Measurements from ENCODE around the gene RIPPLY3.
"Not testable (repeated sequence)": the region's sequence is repeated elsewhere in the genome, so short reads cannot be mapped to it uniquely, and the experiment has no call there.

RIPPLY3 gene

GRCh38 chr21:36981049-36981391 is 25.5 kb upstream of the RIPPLY3 start:
- DNase-seq (ENCODE audit: low read depth), result no peak

- DNase-seq (ENCODE audit: low read depth), result no peak
These were observed 24.4 kb upstream of the RIPPLY3 start for GRCh38 chr21:36981977-36982700.

GRCh38 chr21:36985751-36986594 is 20.5 kb upstream of the RIPPLY3 start:
- DNase-seq (ENCODE audit: low read depth), result no peak

GRCh38 chr21:36987845-36988244 is 18.7 kb upstream of the RIPPLY3 start:
- no peak for DNase-seq (ENCODE audit: low read depth)

- DNase-seq (ENCODE audit: low read depth), result no peak
These were observed 18.0 kb upstream of the RIPPLY3 start for GRCh38 chr21:36988536-36988935.

- not testable (repeated sequence) for DNase-seq (ENCODE audit: low read depth)
These were observed 17.3 kb upstream of the RIPPLY3 start for GRCh38 chr21:36989199-36989698.

- DNase-seq (ENCODE audit: low read depth), result peak; percentile 40
These were observed 16.6 kb upstream of the RIPPLY3 start for GRCh38 chr21:36989699-36990507.

- DNase-seq (ENCODE audit: low read depth), result no peak
These were observed 15.8 kb upstream of the RIPPLY3 start for GRCh38 chr21:36990508-36991205.

GRCh38 chr21:36992671-36993070 is 13.8 kb upstream of the RIPPLY3 start:
- no peak for DNase-seq (ENCODE audit: low read depth)

GRCh38 chr21:36994501-36995158 is 11.9 kb upstream of the RIPPLY3 start:
- DNase-seq (ENCODE audit: low read depth), result no peak

- DNase-seq (ENCODE audit: low read depth), result not testable (repeated sequence)
These were observed 11.2 kb upstream of the RIPPLY3 start for GRCh38 chr21:36995285-36995684.

GRCh38 chr21:36999131-36999898 is 7.2 kb upstream of the RIPPLY3 start:
- no peak for DNase-seq (ENCODE audit: low read depth)

- DNase-seq (ENCODE audit: low read depth), result no peak
These were observed 6.1 kb upstream of the RIPPLY3 start for GRCh38 chr21:37000381-37000780.

GRCh38 chr21:37001441-37001840 is 5.1 kb upstream of the RIPPLY3 start:
- no peak for DNase-seq (ENCODE audit: low read depth)

GRCh38 chr21:37002851-37003250 is 3.7 kb upstream of the RIPPLY3 start:
- DNase-seq (ENCODE audit: low read depth), result not testable (repeated sequence)

GRCh38 chr21:37003917-37004316 is 2.6 kb upstream of the RIPPLY3 start:
- not testable (repeated sequence) for DNase-seq (ENCODE audit: low read depth)

GRCh38 chr21:37005548-37006485 is 685 bp upstream of the RIPPLY3 start:
- no peak for DNase-seq (ENCODE audit: low read depth)

- DNase-seq (ENCODE audit: low read depth), result no peak
These were observed 2.2 kb downstream of the RIPPLY3 start for GRCh38 chr21:37008724-37009123.

- DNase-seq (ENCODE audit: low read depth), result no peak
These were observed 3.3 kb downstream of the RIPPLY3 start for GRCh38 chr21:37009740-37010341.

Data from GM04503 (cell line).